GM18511 (cell line): ENCODE measurements around the gene POLR3GL.
A peak's percentile ranks its signal among the peaks of the same experiment; 100 is the strongest.

Experiments
- ATAC-seq: cut with Tn5 transposase; IDR thresholded peaks from one replicate; pipeline ENCODE4 v1.9.1; 2021; ENCODE audit warnings: mild to moderate bottlenecking, moderate library complexity; ENCODE audit not compliant: unreplicated experiment

POLR3GL gene

GRCh38 chr1:145947551-145947950, 16.9 kb upstream of the POLR3GL start:
- ATAC-seq = no peak

- ATAC-seq = no peak
These were observed 15.3 kb upstream of the POLR3GL start for GRCh38 chr1:145949219-145949618.

- ATAC-seq = no peak
These were observed 13.0 kb upstream of the POLR3GL start for GRCh38 chr1:145951526-145951925.

- ATAC-seq = no peak
These were observed 11.6 kb upstream of the POLR3GL start for GRCh38 chr1:145952903-145953302.

- ATAC-seq = no peak
These were observed 10.6 kb upstream of the POLR3GL start for GRCh38 chr1:145953861-145954260.

- ATAC-seq = no peak
These were observed 9.1 kb upstream of the POLR3GL start for GRCh38 chr1:145955436-145955835.

- no peak for ATAC-seq
These were observed 8.1 kb upstream of the POLR3GL start for GRCh38 chr1:145956361-145956760.

- no peak for ATAC-seq
These were observed 7.6 kb upstream of the POLR3GL start for GRCh38 chr1:145956781-145957442.

- peak; percentile 89 for ATAC-seq
These were observed 6.8 kb upstream of the POLR3GL start, which contains the start of gene LIX1L for GRCh38 chr1:145957443-145958319. LIX1L (minus strand) TSS chr1:145958017; CDS start chr1:145957927, 90 bp downstream.

- ATAC-seq = no peak
These were observed 5.8 kb upstream of the POLR3GL start for GRCh38 chr1:145958734-145959133.

GRCh38 chr1:145959333-145959732, 5.2 kb upstream of the POLR3GL start:
- ATAC-seq = no peak

- ATAC-seq = no peak
These were observed 4.5 kb upstream of the POLR3GL start for GRCh38 chr1:145959957-145960467.

GRCh38 chr1:145960468-145961108, 3.9 kb upstream of the POLR3GL start:
- no peak for ATAC-seq

GRCh38 chr1:145961109-145961424, 3.4 kb upstream of the POLR3GL start:
- no peak for ATAC-seq

- ATAC-seq = no peak
These were observed 2.9 kb upstream of the POLR3GL start for GRCh38 chr1:145961425-145962156.

GRCh38 chr1:145962157-145963102, 2.1 kb upstream of the POLR3GL start:
- no peak for ATAC-seq

GRCh38 chr1:145963265-145964019, 1.0 kb upstream of the POLR3GL start:
- no peak for ATAC-seq

GRCh38 chr1:145965119-145965744, 742 bp downstream of the POLR3GL start:
- no peak for ATAC-seq

GRCh38 chr1:145967288-145967687, 2.8 kb downstream of the POLR3GL start:
- no peak for ATAC-seq
